ENCODE measurements around the gene BOLA3.

DNA sequence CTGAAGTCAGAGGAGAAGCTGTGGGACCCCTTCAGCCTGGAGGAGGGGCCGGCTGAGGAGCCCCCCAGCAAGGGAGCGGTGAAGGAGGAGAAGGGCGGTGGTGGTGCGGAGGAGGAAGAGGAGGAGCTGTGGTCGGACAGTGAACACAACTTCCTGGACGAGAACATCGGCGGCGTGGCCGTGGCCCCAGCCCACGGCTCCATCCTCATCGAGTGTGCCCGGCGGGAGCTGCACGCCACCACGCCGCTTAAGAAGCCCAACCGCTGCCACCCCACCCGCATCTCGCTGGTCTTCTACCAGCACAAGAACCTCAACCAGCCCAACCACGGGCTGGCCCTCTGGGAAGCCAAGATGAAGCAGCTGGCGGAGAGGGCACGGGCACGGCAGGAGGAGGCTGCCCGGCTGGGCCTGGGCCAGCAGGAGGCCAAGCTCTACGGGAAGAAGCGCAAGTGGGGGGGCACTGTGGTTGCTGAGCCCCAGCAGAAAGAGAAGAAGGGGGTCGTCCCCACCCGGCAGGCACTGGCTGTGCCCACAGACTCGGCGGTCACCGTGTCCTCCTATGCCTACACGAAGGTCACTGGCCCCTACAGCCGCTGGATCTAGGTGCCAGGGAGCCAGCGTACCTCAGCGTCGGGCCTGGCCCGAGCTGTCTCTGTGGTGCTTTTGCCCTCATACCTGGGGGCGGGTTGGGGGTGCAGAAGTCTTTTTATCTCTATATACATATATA, 46.0 kb downstream of the BOLA3 start:
- TF ChIP-seq ZNF24 (tag by site-specific recombination; IDR thresholded peaks at IDR 0.05) (no peak), ZNF121 (tag by site-specific recombination; IDR thresholded peaks at IDR 0.05) (no peak), ZNF146 (tag by site-specific recombination; IDR thresholded peaks at IDR 0.05) (no peak), PRDM4 (tag by site-specific recombination; IDR thresholded peaks at IDR 0.05) (no peak), ZNF776 (tag by site-specific recombination; IDR thresholded peaks at IDR 0.05; ENCODE audit: borderline replicate concordance) (no peak)
- TF ChIP-seq, protein P1, sequence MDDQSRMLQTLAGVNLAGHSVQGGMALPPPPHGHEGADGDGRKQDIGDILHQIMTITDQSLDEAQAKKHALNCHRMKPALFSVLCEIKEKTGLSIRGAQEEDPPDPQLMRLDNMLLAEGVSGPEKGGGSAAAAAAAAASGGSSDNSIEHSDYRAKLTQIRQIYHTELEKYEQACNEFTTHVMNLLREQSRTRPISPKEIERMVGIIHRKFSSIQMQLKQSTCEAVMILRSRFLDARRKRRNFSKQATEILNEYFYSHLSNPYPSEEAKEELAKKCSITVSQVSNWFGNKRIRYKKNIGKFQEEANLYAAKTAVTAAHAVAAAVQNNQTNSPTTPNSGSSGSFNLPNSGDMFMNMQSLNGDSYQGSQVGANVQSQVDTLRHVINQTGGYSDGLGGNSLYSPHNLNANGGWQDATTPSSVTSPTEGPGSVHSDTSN (CRISPR knock-in tag; IDR thresholded peaks at IDR 0.05) = no peak
- TF ChIP-seq, protein P2, sequence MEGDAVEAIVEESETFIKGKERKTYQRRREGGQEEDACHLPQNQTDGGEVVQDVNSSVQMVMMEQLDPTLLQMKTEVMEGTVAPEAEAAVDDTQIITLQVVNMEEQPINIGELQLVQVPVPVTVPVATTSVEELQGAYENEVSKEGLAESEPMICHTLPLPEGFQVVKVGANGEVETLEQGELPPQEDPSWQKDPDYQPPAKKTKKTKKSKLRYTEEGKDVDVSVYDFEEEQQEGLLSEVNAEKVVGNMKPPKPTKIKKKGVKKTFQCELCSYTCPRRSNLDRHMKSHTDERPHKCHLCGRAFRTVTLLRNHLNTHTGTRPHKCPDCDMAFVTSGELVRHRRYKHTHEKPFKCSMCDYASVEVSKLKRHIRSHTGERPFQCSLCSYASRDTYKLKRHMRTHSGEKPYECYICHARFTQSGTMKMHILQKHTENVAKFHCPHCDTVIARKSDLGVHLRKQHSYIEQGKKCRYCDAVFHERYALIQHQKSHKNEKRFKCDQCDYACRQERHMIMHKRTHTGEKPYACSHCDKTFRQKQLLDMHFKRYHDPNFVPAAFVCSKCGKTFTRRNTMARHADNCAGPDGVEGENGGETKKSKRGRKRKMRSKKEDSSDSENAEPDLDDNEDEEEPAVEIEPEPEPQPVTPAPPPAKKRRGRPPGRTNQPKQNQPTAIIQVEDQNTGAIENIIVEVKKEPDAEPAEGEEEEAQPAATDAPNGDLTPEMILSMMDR (tag by site-specific recombination; IDR thresholded peaks at IDR 0.05) = no peak
- TF ChIP-seq, protein P3, sequence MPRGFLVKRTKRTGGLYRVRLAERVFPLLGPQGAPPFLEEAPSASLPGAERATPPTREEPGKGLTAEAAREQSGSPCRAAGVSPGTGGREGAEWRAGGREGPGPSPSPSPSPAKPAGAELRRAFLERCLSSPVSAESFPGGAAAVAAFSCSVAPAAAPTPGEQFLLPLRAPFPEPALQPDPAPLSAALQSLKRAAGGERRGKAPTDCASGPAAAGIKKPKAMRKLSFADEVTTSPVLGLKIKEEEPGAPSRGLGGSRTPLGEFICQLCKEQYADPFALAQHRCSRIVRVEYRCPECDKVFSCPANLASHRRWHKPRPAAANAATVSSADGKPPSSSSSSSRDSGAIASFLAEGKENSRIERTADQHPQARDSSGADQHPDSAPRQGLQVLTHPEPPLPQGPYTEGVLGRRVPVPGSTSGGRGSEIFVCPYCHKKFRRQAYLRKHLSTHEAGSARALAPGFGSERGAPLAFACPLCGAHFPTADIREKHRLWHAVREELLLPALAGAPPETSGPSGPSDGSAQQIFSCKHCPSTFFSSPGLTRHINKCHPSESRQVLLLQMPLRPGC (tag by site-specific recombination; IDR thresholded peaks at IDR 0.05) = no peak
